IPS-NIHi7 (cell line): ENCODE measurements around the gene C11orf24.

Experiments used
- DNase-seq: peaks from one replicate; pipeline ENCODE4 v3.0.0; 2012; ENCODE audit warnings: mixed read lengths; ENCODE audit errors: extremely low spot score

C11orf24 gene

DNA sequence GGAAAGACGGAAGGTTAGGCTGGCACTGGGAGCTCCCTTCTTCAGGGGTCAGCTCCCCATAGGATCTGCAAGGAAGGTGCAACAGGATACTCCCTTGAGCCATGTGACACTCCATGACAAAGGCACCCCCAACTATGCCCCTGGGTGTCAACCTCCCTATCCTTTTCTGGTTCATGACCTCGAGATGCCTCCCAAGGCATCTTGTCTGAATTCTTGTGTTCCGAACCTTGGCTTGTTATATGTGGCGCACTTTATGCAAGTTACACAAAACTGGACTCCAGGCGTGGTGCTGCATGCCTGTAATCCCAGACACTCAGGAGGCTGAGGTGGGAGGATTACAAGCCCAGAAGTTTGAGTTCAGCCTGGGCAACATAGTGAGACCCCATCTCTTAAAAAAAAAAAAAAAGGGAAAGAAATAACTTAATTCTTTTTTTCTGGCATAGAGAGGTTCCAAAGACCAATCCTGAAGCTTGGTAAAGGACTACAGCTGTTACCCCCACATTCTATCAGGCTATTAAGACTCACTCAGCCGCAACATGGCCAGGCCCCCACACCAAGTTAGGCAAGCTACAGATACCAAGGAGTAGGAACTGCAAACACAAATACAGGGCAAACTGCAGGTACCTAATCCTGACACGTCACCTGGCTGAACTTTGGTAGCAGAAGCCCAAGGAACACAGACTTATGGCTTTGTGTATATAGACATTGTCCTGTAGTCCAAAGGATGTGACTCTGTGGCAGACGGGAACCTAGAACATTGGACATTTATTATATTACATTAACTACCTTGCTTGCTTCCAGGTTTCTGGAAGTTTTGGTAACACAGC lies 1.4 kb downstream of the C11orf24 start:
- DNase-seq = no peak

DNA sequence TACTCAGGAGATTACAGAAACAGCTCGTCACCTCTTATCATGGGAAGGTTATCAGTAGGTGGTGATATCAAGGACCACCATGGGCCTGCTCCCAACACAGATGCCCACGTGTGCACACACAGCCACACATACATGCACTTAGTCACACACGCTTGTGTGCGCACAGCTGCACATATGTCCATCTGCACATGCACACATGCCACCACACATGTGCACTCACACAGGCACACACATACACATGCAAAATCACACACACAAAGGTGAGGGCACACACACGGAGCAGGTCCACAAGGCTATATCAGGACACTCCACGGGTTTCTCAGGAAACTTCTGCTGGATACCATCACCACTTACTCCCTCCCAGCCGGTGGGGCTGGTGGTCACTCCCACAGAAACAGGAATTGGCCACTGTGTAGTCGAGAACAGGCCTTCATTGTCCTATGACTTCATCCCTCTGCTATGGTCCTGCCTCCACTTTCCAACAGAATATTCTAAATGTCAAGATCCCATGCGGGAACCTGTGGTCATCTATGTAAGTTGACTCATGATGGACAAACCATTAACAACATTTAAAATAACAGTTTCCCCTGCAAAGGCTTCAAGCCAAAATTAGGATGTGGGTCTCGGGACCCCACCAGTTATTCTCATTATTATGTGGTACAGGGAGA lies 2.2 kb downstream of the C11orf24 start:
- no peak for DNase-seq

DNA sequence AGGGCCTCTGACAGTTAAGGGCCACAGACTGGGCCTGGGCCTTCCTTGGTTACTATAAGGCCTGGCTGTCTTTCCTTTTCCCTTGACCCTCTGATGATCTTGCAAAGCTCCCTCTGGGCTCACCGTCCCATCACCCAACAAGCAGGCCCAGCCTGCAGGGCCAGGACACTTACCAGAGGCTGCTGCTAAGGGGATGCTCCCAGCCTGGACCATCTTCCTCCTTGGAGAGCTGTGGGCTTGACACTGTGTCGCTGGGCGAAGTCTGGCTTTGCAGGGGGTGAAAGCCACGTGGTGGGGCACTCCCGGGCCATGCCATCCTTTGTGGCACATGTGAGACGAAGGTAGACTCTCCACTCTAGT lies 3.9 kb downstream of the C11orf24 start:
- no peak for DNase-seq

DNA sequence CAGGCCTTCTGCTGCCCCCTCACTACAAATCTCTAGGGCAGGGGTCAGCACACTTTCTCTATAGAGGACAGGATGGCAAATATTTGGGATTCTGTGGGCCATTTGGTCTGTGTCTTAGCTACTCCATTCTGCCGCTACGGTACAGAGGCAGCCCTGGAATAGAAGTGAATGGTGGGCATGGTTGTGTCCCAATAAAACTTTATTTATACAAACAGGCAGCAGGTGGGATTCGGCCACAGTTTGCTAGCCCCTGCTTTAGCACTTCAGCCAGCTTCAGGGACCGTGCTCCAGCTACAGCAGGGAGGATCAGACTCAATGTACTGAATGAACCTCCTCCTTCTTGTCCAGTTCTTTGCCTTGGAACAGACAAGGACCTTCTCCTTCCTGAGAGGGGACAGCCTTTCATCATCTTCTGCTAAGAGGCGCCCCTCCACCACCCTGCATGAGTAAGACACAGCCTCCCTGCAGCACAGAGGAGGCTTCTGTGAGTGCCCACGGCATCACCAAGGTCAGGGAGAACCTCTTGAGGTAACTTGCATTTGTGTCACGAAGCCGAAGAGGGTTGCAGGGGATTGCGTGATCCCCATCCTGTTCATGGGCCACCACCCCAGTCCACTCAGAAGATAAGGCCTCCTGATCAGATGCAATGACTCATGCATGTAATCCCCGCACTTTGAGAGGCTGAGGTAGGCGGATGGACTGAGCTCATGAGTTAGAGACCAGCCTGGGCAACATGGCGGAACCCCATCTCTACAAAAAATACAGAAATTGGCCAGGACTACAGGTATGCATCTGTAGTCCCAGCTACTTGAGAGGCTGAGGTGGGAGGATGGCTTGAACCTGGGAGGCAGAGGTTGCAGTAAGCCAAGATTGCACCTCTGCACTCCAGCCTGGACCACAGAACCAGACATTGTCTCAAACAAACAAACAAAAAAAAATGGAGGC lies 4.6 kb downstream of the C11orf24 start:
- DNase-seq = no peak

DNA sequence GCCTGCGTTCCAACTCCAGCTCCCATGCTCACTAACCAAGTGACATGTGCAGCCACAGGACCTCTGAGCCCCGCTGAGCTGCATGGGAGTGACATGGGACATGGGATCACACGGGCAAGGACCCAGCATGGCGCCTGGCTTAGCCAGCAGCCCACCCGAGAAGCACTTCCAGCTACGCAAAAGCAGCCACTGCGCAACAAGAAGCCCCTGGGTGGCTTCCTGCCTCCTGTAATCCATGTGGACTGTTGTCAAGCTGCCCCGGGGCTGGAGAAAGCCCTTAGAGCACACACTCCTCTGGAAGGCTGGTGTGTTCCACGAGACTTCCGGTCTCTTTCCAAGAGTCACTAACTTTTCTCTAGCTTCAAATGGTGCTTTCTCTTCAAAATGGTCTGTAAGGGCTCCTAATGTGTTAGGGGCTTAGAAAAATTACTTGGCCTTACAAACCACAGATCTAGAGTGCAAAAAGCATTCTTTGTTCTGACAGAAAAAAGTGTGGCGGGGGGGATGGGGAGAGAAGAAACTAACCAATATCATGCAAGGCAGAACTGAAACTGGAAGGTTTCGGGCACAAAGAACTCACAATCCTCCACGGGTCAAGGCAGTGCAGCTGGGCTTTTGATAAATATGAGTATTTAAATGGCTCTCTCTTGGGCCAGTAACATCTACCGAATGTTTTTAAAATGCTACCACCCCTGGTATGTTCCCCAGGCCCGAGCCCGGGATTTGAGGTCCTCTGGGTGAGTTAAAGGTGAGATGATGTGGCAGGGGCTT lies 5.5 kb downstream of the C11orf24 start:
- DNase-seq = no peak

DNA sequence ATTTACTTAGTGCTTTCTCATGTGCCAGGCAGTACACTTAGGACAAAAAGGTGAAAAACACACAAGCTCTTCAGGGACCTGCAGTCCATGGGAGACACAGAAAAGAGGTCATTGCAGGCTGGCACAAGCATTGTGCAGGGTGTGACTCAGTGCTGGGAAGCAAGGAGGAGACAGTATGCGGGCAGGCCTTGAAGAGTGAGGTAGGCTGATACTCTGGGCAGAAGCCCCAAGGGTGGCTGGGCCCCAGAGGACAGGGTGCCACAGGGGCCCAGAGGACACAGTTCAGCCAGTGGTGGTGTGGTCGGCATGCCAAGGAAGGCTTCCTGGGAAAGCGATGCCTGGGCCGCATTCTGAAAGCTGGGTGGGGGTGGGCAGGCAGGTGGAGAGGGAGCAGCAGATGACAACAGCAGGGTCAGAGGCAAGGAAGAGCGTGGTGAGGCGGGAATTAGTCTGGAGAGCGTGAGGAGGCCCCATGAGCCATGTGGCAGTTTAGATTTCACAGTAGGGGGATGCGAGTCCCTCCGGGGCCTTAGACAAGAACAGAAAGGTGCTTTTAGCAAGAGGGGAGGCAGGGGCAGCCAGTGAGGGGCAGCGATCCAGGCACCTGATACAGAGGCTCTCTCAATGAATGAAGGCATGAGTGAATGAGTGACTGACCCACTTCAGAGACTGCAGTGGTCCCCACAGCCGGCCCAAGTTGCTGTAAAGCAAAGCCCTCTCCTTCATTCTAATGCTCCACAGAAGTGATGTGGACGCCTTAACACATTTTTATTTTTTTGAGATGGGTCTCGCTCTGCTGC lies 6.8 kb downstream of the C11orf24 start:
- no peak for DNase-seq

DNA sequence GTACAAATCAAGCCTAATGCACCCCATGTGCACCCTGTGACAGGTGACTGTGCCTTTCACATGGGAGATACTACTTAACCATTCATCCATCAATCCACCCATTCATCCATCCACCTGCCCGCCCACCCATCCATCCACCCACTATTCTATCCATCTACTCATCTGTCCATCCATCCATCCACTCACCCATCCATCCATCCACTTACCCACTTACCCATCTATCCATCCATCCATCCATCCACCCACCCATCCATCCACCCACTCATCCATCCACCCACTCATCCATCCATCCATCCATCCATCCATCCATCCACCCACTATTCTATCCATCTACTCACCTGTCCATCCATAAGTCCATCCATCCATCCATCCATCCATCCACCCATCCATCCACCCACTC lies 7.5 kb downstream of the C11orf24 start:
- no peak for DNase-seq

DNA sequence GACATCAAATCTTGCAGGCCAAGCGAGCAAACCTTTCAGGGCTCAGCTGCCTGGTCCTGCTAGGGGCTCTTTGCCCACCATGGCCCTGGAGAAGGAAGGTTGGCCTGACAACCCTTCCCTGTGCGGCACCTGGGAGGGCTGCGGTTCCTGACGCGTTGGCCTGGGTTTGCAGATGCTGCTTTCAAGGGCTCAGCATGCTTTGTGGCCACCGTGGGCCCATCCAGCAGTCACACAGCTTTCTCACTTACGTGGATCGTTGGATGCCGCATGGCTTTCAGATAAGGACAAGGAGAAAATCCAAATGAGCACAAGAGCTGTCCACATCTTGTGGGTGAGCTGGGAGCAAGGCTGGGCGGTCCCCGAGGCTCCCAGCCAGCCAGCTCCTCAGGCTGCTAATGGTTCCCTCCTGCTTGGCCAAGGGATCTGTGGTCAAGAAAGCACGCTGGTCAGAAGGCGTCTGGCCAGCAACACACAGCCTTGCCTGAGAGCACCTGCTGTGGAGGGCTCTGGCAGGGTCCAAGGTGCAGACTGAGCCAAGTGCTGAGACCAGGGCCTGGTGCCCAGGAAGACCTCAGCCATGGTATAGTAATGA lies 8.2 kb downstream of the C11orf24 start:
- DNase-seq = no peak

DNA sequence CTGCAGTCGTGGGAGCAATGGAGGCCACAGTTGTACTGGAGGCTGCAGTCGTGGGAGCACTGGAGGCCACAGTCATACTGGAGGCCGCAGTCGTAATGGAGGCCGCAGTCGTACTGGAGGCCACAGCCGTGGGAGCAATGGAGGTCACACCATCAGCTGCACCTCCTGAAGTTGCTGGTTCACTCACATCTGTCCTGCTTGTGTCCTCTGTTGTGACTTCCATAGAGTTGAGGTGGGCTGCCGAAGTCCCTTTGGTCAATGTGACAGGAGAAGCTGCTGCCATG lies 9.3 kb downstream of the C11orf24 start:
- DNase-seq = no peak

DNA sequence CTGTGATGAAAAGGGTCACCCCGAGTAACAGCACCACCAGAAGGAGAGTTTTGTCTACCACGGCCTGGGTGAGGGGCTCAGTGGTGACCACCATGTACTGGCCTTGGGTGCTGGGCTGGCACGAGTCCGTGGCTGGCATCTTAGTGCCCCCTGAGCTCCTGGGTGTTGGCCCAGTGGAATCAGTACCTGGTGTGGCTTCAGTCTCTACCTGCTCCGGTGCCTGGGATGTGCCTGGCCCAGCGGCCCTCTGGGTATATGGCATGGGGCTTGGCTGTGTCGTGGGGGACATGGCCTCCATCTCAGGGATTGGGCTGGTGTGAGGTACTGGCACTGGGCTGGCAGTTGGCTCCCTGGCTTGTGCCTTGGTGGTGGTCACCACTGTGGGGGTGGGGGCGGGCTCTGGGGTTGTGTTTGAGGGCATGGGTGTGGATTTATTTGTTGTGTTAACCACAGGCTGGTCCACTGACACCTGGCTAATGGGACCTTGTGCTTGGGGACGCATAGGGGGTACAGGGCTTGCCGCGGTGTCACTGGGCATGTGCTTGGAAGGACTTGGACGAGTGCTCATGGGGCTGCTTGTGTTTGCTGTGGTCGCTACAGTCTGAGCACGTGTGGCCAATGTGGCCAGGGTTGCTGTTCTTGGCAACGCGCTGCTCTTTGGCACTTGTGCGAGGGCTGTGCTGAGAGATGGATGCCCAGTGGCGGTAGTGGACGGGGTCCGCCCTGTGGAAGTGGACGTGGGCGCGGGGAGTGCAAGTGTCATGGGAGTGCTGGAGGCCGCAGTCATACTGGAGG lies 9.8 kb downstream of the C11orf24 start:
- no peak for DNase-seq

DNA sequence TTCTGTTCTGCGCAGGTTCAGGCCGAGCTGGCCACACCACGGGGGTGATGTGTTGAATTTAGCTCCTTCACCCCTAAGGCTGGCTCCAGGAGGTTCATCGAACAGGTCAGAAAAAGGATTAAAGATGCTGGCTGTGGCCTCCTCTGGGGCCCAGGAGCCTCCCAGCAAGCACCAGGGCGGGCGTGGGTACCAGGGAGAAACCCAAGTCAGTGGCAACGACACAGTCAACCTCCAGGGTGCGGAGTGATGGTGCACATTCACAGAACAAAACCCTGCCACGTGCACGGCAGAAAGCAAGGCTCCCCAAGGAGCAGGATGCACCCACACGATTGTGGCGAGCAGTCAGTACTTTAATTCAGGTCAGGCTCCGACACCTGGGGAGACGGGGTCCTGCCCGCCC lies 10.8 kb downstream of the C11orf24 start:
- DNase-seq = no peak

DNA sequence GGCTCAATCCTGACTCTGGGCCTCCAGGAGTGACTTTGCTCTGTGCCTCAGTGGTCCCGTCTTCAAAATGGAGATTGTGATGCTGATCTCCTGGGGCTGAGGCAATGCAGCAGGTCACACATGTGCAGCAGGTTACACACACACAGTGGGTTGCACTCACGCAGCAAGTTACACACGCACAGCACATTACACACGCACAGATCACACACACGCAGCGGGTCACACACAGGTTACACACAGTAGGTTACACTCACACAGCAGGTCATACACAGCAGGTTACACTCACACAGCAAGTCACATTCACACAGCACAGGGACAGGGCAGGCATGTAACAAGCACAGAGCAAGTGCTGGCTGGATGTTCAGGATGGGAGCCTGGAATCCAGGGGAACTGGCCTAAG lies 11.3 kb downstream of the C11orf24 start:
- no peak for DNase-seq

DNA sequence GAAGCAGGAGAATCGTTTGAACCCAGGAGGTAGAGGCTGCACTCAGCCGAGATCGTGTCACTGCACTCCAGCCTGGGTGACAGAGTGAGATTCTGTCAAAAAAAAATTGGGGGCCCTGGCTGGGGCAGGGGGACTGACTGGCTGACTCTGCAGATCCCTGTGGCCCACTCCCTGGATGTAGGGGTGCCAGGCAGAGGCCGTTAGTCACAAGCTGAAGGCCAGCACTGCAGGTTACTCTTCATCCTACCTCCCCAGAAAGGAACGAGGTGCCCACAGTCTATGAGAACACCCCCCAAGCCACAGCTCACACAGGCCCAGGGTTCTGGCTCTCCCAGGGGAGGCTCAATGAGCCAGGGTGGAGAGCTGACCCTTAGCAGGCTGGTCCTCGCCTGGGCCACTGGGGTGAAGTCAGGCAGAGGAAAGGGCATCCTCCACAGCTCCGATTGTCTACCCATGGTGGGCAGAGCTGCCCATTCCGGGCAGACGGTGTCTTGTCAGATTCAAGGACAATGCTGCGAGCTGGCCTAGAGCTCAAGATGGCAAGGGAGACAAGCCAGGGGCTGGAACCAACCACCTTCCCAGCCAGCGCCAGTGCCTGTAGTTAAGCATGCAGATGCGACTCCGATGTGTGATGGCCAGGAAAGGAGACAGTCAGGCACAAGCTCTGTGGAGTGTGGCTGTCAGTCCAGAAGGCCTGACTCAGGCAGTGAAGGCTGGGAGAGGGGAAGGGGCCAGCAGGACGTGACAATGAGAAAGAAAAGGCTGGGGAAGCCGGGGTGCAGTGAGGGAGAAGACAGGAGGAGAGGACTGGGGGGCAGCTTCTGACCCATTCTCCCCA lies 12.4 kb downstream of the C11orf24 start:
- no peak for DNase-seq

DNA sequence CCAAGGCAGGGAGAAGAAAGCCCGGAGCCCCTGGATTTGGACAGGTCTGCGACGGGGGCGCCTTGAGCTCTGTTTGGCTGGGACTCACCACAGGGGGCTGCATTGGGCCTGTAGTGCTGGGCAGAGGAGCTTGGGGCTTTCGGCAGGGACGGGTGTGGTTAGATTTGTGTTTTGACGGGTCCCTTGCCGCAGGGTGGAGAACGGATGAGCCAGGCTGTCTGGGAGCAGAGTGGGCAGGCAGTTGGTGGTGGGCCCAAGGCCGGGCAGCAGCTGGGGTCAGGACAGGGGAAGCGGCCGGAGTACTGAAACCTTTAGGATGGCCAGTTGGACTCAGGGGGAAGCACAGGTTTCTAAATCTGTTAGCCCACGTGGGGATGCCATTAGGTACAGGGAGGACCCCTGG lies 13.4 kb downstream of the C11orf24 start:
- no peak for DNase-seq

DNA sequence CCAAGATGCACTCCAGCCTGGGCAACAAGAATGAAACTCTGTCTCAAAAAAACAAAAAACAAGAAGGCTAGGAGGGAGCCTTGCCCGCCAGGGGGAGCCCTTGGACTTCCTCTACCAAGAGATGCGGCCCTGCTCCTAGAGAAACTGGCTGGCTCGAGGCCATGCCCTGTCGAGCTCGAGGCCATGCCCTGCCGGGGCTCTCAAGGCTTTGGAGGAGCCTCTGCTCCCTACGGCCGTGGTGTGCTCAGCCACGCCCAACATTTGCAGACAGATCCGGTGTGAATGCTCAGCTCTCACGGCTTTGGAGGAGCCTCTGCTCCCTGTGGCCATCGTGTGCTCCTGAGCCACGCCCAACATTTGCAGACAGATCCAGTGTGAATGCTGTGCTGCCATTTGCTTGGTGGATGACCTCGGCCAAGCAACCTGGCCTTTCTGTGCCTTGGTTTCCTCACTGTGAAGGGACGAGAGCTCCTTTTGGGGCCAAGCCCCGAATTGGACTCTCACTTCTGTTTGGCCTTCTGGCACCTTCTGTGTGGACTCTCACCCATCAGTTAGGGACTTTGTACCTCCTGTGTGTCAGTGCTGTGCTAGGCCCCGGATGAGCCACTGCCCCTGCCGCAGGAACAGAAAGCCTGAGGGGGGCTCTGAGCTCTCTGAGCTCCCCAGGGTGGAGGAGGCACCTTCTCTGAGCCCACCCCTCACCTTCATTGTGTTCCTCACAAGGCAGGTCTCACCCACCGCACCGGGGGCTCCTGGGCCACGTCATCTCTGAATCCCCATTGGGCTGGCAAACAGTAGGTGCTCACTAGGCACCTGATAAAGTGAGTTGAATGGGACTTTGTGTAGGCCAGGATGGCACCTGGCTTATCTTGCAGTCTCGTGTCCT lies 14.1 kb downstream of the C11orf24 start:
- peak; percentile 93 for DNase-seq

DNA sequence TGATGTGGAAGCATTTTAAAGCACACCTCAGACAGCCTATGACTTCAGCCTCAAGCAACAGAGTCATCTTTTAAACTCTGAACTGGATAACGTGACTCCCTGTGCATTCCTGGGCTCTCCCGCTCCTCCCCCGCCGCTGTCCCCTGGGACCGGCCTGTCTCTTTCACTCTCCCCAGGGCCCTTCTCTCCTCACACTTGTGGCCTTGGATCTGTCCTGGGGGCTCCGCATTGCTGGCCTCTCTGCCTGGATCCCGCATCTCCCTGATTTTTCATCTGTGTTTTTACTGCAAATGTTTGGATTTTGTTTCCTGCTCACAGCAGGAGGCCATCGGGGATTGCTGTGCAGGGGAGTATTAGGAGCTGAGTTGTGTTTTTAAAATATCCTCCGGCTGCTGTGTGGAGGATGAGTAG lies 15.4 kb downstream of the C11orf24 start:
- DNase-seq = no peak

DNA sequence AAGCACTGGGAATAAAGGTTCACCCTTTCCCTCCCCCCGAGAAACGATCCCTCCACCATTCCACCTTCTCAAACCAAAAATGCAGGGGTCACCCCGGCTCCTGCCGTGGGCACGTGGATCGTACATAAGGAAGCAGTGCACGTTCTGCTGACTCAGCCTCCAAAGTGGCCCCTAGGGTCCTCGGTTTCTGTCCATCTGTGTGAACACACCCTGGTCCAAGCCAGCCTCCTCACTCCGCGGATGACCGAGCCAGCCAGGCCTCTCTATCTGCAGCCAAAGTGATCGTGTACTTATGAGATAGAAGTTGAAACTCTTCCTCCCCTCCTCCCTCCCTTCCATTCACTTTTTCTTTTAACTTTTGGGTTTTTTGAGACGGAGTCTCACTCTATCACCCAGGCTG lies 16.2 kb downstream of the C11orf24 start:
- DNase-seq = no peak

DNA sequence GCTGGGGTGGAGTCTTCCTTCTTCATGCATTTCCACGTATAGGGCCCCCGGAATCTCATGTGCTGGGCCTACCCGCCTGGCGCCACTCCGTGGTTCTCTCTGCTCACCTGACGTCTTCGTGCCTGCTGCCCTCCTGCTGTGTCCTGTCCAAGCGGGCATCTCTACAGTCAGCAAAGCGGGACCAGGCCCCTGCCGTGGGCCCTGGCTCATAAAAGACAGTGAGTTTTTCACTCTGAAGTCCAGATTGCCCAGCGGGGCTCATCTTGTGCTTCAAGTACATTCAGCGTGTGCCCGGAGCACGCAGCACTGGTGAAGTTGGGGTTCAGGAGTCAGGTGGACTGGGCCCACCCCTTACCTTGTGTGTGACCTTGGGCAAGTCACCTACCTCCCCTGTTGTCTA lies 17.4 kb downstream of the C11orf24 start:
- no peak for DNase-seq
